ENCODE results near the gene MAGEB16. TPM values are rescaled to one million over a fixed set of nuclear protein-coding genes. Genes with fewer than 3 reads are reported as not detected.

Gene MAGEB16
- not detected in 5 replicates for total RNA-seq (2022; extraction: Qiagen RNA extraction)

DNA sequence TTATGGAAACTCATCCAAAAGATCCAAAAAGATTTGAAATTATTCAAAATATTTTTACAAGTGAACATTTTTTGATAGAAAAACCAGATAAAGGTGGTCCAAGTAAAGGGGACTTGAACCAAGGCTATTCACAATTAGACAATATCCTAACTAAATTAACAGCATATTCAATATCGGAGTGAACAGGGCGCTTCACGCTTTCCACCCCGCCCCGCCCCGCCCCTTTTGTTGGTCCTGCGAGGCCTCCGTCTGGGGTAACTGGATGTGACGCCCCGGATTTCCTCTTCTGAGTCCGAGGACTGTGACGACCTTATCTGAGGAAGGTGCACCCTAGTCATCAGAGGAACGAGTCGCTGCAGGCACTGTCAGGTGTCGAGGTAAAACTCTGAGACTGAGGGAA, at the start of gene MAGEB16:
MAGEB16 (plus strand) TSS at position 301 of the 400 bp plus-strand sequence. CDS start 3,855 bp downstream, outside the sequence.

Other genes with a start within 250 kb of the MAGEB16 start
- gene CFAP47, start 121.4 kb downstream of the MAGEB16 start, total RNA-seq (2022; extraction: Qiagen RNA extraction) = 0.01 to 0.02 TPM in 2 of 5 replicates, not detected in the others